H9 (cell line): ENCODE data around the gene GJA8. TPM values are rescaled to one million over a fixed set of nuclear protein-coding genes. Genes with fewer than 3 reads are reported as not detected.

Experiments
- DNase-seq: peaks from one replicate; pipeline ENCODE4 v3.0.0-alpha.2; 2017
- H2AFZ ChIP-seq: one replicate; pipeline ENCODE4 v1.6.1; 2013; ENCODE audit warnings: mild to moderate bottlenecking, low read length, control low read depth, moderate library complexity
- H2AK5ac ChIP-seq: 2 replicates; pipeline ENCODE4 v1.6.1; 2013; ENCODE audit warnings: low read length, control low read depth, mixed read lengths; ENCODE audit not compliant: insufficient read length
- H2BK120ac ChIP-seq: one replicate; pipeline ENCODE4 v1.6.1; 2013; ENCODE audit warnings: low read depth, mild to moderate bottlenecking, low read length, control low read depth, inconsistent platforms; ENCODE audit not compliant: poor library complexity, severe bottlenecking
- H2BK12ac ChIP-seq: 2 replicates; pipeline ENCODE4 v1.6.1; 2013; ENCODE audit warnings: low read length, control low read depth, mixed read lengths, low read depth; ENCODE audit not compliant: insufficient read length
- H2BK15ac ChIP-seq: 2 replicates; pipeline ENCODE4 v1.6.1; 2013; ENCODE audit warnings: low read depth, low read length, control low read depth
- H2BK20ac ChIP-seq: one replicate; pipeline ENCODE4 v1.6.1; 2013; ENCODE audit warnings: low read depth, mild to moderate bottlenecking, low read length, control low read depth, inconsistent platforms; ENCODE audit not compliant: poor library complexity, severe bottlenecking
- H2BK5ac ChIP-seq: 2 replicates; pipeline ENCODE4 v1.6.1; 2013; ENCODE audit warnings: low read length, control low read depth, mixed read lengths; ENCODE audit not compliant: insufficient read length
- H3K14ac ChIP-seq: 2 replicates; pipeline ENCODE4 v1.6.1; 2013; ENCODE audit warnings: low read length, control low read depth; ENCODE audit not compliant: insufficient read depth
- H3K18ac ChIP-seq: 2 replicates; pipeline ENCODE4 v1.6.1; 2013; ENCODE audit warnings: low read depth, mild to moderate bottlenecking, mixed read lengths, low read length, control low read depth; ENCODE audit not compliant: insufficient read length
- H3K23ac ChIP-seq: 2 replicates; pipeline ENCODE4 v1.6.1; 2013; ENCODE audit warnings: low read length, control low read depth, mixed read lengths, low read depth; ENCODE audit not compliant: insufficient read length
- H3K23me2 ChIP-seq: 2 replicates; pipeline ENCODE4 v1.6.1; 2013; ENCODE audit warnings: low read depth, mild to moderate bottlenecking, mixed read lengths, low read length, control low read depth; ENCODE audit not compliant: insufficient read length, poor library complexity, severe bottlenecking
- H3K27ac ChIP-seq: 2 replicates; pipeline ENCODE4 v1.5.1; 2013; ENCODE audit warnings: low read length, control low read depth, mixed read lengths, low read depth; ENCODE audit not compliant: insufficient read length
- H3K27me3 ChIP-seq: 2 replicates; pipeline ENCODE4 v1.6.1; 2013; ENCODE audit warnings: low read length, control low read depth, inconsistent platforms; ENCODE audit not compliant: insufficient read depth
- H3K4ac ChIP-seq: 2 replicates; pipeline ENCODE4 v1.6.1; 2013; ENCODE audit warnings: low read depth, mild to moderate bottlenecking, control low read depth, inconsistent platforms, low read length, moderate library complexity
- H3K4me1 ChIP-seq: 2 replicates; pipeline ENCODE4 v1.6.1; 2013; ENCODE audit warnings: low read length, control low read depth, inconsistent platforms; ENCODE audit not compliant: insufficient read depth
- H3K4me2 ChIP-seq: 2 replicates; pipeline ENCODE4 v1.6.1; 2013; ENCODE audit warnings: low read length, control low read depth, mixed read lengths; ENCODE audit not compliant: insufficient read length, insufficient read depth
- H3K56ac ChIP-seq: 2 replicates; pipeline ENCODE4 v1.6.1; 2013; ENCODE audit warnings: low read depth, mild to moderate bottlenecking, mixed read lengths, low read length, control low read depth; ENCODE audit not compliant: insufficient read length
- H3K79me1 ChIP-seq: 2 replicates; pipeline ENCODE4 v1.6.1; 2013; ENCODE audit warnings: low read depth, mild to moderate bottlenecking, moderate library complexity, low read length, control low read depth, inconsistent platforms; ENCODE audit not compliant: insufficient read depth, poor library complexity, severe bottlenecking
- H3K79me2 ChIP-seq: 2 replicates; pipeline ENCODE4 v1.6.1; 2013; ENCODE audit warnings: low read length, control low read depth, inconsistent platforms; ENCODE audit not compliant: insufficient read depth
- H3K9ac ChIP-seq: 2 replicates; pipeline ENCODE4 v1.6.1; 2013; ENCODE audit warnings: low read length, control low read depth, mixed read lengths; ENCODE audit not compliant: insufficient read length; ENCODE audit errors: extremely low read depth
- H3K9me3 ChIP-seq: one replicate; pipeline ENCODE4 v1.6.1; 2013; ENCODE audit warnings: low read depth, low read length, inconsistent platforms; ENCODE audit not compliant: control insufficient read depth
- H3T11ph ChIP-seq: one replicate; pipeline ENCODE4 v1.6.1; 2013; ENCODE audit warnings: mild to moderate bottlenecking, low read length, control low read depth, inconsistent platforms
- H4K20me1 ChIP-seq: one replicate; pipeline ENCODE4 v1.6.1; 2013; ENCODE audit not compliant: control insufficient read depth, insufficient read length, insufficient read depth
- H4K5ac ChIP-seq: 2 replicates; pipeline ENCODE4 v1.6.1; 2013; ENCODE audit warnings: low read depth, mild to moderate bottlenecking, mixed read lengths, low read length, control low read depth; ENCODE audit not compliant: insufficient read length
- H4K8ac ChIP-seq: replicated peaks from 2 replicates; pipeline ENCODE4 v1.6.1; 2013; ENCODE audit warnings: low read length, control low read depth, mixed read lengths, low read depth; ENCODE audit not compliant: insufficient read length
- H4K91ac ChIP-seq: 2 replicates; pipeline ENCODE4 v1.6.1; 2013; ENCODE audit warnings: low read depth, mild to moderate bottlenecking, moderate library complexity, mixed read lengths, low read length, control low read depth; ENCODE audit not compliant: insufficient read length
- H3K27ac Mint-ChIP-seq, 3 experiments: 2 replicates in 2 of 3; 3 replicates in 1 of 3; pipeline ENCODE4 v1.8.0; 2020 to 2021; ENCODE audit warnings: mixed read lengths in 3 of 3, mild to moderate bottlenecking in 1 of 3, moderate library complexity in 1 of 3
- H3K27me3 Mint-ChIP-seq: 2 replicates; pipeline ENCODE4 v1.8.0; 2021; ENCODE audit warnings: low read depth, mild to moderate bottlenecking, moderate library complexity, mixed read lengths
- H3K36me3 Mint-ChIP-seq, 3 experiments: 2 replicates in 2 of 3; 3 replicates in 1 of 3; pipeline ENCODE4 v1.8.0; 2020 to 2021; ENCODE audit warnings: low read depth in 3 of 3, mixed read lengths in 3 of 3; ENCODE audit not compliant: insufficient read depth in 1 of 3
- H3K4me1 Mint-ChIP-seq, 2 experiments: 2 replicates each; pipeline ENCODE4 v1.8.0; 2020; ENCODE audit warnings: mixed read lengths in 2 of 2
- H3K4me3 Mint-ChIP-seq, 2 experiments: 2 replicates in 1 of 2; 3 replicates in 1 of 2; pipeline ENCODE4 v1.8.0; 2020 to 2021; ENCODE audit warnings: mild to moderate bottlenecking in 2 of 2, mixed read lengths in 2 of 2, moderate library complexity in 1 of 2
- H3K9me3 Mint-ChIP-seq, 2 experiments: 2 replicates in 1 of 2; 3 replicates in 1 of 2; pipeline ENCODE4 v1.8.0; 2020; ENCODE audit warnings: mild to moderate bottlenecking in 2 of 2, mixed read lengths in 2 of 2, moderate library complexity in 1 of 2
- WGBS: extraction: QIAGEN DNeasy Blood & Tissue Kit; methylation state at CpG from one replicate; pipeline ENCODE4 v1.1.7; 2013; ENCODE audit warnings: missing lambda C conversion rate, low lambda C conversion rate, mixed read lengths; ENCODE audit not compliant: insufficient read length; ENCODE audit errors: extremely low coverage; 5-methylcytosine and 5-hydroxymethylcytosine counted together
- total RNA-seq: library from RNA; stranded (reverse); gene quantifications from 2 replicates; pipeline ENCODE4 v1.2.1, GENCODE V29; 2021
- TF ChIP-seq, protein P1 (sequence below): fragments of 200-600 bp; sonication (generic); conservative IDR thresholded peaks from 3 replicates; pipeline ENCODE4 v1.8.0; 2021; ENCODE audit warnings: antibody characterized with exemption, mild to moderate bottlenecking

The GJA8 gene
- total RNA-seq, 1 experiment from 2014 or later = not detected

GRCh38 chr1:147913362-147913942, 10.9 kb downstream of the GJA8 start:
- TF ChIP-seq, protein P1, sequence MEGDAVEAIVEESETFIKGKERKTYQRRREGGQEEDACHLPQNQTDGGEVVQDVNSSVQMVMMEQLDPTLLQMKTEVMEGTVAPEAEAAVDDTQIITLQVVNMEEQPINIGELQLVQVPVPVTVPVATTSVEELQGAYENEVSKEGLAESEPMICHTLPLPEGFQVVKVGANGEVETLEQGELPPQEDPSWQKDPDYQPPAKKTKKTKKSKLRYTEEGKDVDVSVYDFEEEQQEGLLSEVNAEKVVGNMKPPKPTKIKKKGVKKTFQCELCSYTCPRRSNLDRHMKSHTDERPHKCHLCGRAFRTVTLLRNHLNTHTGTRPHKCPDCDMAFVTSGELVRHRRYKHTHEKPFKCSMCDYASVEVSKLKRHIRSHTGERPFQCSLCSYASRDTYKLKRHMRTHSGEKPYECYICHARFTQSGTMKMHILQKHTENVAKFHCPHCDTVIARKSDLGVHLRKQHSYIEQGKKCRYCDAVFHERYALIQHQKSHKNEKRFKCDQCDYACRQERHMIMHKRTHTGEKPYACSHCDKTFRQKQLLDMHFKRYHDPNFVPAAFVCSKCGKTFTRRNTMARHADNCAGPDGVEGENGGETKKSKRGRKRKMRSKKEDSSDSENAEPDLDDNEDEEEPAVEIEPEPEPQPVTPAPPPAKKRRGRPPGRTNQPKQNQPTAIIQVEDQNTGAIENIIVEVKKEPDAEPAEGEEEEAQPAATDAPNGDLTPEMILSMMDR = no peak
- Histone ChIP-seq H3K4me1 (no peaks in the 10 kb centered on the region), H3K79me1 (no peaks in the 10 kb centered on the region), H3K27ac (no peak overlapping the region), H2BK20ac (no peak overlapping the region), H3K23ac (no peak overlapping the region), H4K5ac (no peak overlapping the region), H3K9ac (no peak overlapping the region), H3K79me2 (no peaks in the 10 kb centered on the region), H3K56ac (no peak overlapping the region), H3K23me2 (no peaks in the 10 kb centered on the region), H2AFZ (no peak overlapping the region), H3K18ac (no peak overlapping the region), H2BK15ac (no peak overlapping the region), H4K8ac (no peak overlapping the region), H2BK5ac (no peak overlapping the region), H4K20me1 (no peaks in the 10 kb centered on the region), H4K91ac (no peak overlapping the region), H2AK5ac (no peak overlapping the region), H3K14ac (no peak overlapping the region), H2BK12ac (no peak overlapping the region), H3T11ph (no peak overlapping the region), H3K4me2 (no peak overlapping the region), H3K9me3 (no peaks in the 10 kb centered on the region), H3K4ac (no peak overlapping the region), H2BK120ac (no peak overlapping the region), H3K27me3 (no peaks in the 10 kb centered on the region)
- WGBS = no CpG with 5 or more reads among the region's 7 CpGs
- Mint-ChIP-seq H3K9me3 (no peaks in the 10 kb centered on the region; a peak in 1 of 5 replicates), H3K27ac (peak overlapping the region in 1 of 3 experiments; percentile 17; a peak in 1 of 7 replicates), H3K4me1 (no peaks in the 10 kb centered on the region), H3K36me3 (no peaks in the 10 kb centered on the region), H3K4me3 (no peak overlapping the region), H3K27me3 (peaks cover under 1% of the 10 kb centered on the region; the same call in 1 of the 2 replicates)
- DNase-seq = no peak
